Renal pelvis (tissue), 4 donors: Measurements from ENCODE around the gene SEMA5A. TPM values are rescaled to one million over a fixed set of nuclear protein-coding genes. Genes with fewer than 3 reads are reported as not detected.

Experiments used
- DNase-seq: peaks from one replicate; pipeline ENCODE4 v3.0.0-alpha.2; 2013
- polyA plus RNA-seq, 3 donors: library from polyadenylated mRNA; unstranded; fragments of 120-200 nt; gene quantifications; one replicate each; pipeline ENCODE4 v1.2.1, GENCODE V29; 2013; ENCODE audit not compliant: insufficient read length in 3 of 3

The SEMA5A gene
- polyA plus RNA-seq, 3 donors: 32.5 to 44.8 (median 42.8) TPM

DNA sequence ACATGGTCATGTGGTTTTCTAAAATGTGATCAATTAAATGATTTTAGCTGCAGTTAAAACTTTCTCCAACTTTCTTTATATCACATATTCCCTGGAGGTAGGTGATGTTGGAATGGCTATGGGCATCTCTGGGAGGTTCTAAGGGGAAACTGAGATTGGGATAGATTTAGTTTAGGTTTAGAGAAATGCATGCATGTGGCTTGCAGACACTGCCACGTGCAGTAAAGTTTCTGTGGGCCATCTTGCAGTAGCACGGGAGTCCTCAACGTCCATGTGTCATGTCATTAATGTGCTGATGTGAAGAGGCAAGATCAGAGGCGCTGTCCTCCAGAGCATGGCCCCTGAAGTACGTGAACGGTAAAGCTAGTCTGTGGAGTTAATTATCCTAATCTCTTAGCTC, 532.7 kb downstream of the SEMA5A start:
- DNase-seq: no peak

DNA sequence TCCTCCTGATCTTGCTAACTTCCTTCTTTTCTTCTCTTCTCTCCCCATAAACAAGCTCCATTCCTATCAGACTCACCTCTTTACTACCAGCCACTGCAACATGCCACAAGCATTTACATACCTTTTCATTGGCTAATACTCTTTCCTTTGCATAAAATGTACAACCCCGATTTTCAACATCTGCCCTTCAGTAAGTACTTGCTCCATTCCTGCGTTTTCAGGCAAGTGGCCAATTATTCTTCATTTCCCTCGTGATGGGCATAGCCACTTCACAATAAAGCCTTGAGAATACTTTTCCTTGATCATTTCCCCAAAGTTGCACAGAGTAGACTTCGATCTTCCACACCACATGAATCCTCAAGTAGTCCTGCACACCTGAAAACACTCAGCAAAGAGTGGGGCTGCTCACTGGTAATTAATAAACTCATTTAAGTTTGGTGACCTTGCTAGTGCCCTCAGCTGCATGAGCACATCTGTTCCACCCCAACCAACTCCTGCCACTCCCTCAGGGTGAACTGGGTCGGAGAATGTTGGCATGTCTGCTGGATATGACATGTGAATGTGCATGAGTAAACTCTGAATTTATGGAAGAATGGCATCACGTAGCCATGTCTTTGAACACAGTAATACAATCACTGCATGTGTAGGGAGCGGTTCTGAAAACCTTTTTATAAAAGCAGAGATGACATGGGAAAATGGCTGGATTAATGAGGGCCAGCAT, 535.8 kb downstream of the SEMA5A start:
- no peak for DNase-seq

DNA sequence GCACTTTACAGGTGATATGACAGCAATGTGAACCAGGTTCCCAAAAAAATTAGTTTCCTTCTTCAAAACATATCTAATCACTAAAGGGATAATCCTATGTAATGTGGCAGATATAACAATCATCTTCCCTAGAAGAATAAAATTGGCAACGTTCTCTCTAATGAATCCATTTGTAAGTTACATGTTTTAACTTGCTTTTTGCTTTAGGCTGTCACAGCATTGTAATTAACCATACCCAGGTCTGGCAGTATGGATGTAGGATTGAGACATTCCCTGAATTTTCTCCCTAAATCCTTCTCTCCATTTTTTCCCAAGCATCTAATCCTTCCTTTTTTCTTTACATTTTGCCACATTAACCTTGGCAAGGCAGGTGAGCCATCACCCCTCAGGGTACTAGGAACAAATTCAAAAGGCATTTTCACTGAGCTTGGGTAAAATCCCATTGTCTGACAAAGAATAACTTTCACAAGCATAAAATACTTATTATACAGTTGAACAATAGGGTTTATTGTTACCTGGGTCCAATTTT, 548.3 kb downstream of the SEMA5A start:
- DNase-seq: no peak

DNA sequence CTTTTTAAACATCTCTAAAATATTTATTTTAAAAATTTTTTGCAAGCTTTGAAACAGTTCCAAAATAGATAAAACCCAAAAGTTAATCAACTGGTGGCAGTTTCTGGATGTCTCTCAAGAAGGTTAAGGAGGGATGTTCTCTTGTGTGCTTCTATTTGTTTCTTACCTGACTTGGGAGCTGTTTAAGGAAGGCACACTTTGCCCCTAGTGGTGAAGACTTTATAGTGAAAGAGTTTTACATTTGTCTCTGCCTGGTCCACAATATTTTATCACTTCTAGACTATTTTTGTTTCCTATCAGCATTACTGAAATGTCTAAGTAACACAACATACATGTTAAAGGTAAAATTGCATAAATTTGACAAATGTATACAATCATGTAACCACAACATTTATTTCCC, 552.8 kb downstream of the SEMA5A start:
- no peak for DNase-seq

Other genes with a start within 250 kb of the SEMA5A start
- gene TAS2R1, start 84.3 kb upstream of the SEMA5A start, polyA plus RNA-seq: under 1 TPM in 1 of 3 donors, not detected in 2; 0.13 TPM